ENCODE data around the gene CENPO.

Gene CENPO

GRCh38 chr2:24870440-24870839 is 77.2 kb downstream of the CENPO start:
- no peak for DNase-seq

DNA sequence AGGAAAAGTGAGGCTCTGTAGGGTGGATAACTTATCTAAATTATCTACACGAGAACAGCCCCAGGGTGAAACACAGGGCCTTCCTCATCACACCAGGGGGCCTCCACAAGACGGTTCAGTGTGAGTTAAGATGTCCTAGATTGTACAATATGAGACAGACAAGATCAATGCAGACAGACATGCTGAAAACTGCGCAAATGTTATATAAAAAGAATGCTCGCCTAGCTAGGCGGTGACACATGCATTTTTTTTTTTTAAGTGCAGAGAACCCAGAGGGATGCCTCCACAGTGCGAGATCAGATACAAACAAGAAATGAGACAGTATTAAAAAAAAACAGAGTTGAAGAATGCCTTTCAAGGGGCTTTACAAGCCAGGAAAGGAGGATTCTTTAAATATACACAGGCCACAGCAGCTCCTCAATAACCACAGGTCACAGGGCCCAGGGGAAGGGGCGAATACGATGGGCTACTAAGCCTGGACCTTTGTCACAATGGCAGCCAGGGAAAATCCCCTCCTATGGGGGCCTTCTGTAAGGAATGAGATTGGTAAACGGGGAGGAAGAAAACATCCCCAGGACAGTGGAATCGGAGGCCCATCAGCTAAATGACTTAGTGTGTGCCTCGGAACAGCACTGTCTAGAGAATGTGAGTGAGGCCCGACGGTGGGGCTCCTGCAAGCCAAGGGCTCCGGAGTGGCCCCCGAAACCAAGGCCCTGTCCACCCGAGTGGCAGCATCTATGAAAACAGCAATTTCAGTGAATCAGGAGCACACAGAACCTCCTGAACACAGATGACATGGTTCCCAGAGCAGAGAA is 77.9 kb downstream of the CENPO start:
- no peak for DNase-seq

DNA sequence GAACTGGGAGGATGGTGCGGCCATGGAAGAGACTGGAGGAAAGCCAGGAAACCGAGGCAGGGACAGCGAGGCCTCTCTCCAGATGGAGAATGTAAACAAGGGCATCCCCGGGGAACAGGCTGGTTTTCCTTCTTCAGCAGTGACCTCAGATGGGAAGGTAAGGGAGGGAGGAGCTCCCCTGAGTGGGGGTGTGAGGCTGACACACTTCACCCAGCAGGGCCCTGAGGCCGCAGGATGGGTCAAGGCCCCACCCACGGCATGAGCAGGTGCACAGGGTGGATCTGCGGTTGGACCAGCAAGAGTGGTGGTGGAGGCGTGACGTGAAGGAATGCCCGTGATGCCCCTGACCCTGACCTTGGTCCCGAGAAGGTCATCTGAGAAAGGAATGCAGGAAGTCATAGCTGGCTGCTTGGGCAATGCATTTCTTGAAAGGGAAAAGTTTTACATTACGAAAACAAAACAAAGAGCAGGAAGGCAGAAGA is 78.7 kb downstream of the CENPO start:
- no peak for DNase-seq

Measured in DMS 273 treated with DMSO at 0.1 percent for 48 hours (cell line).